Measurements from ENCODE around the gene PLEKHG3. TPM values are rescaled to one million over a fixed set of nuclear protein-coding genes. Genes with fewer than 3 reads are reported as not detected.
A peak's percentile ranks its signal among the peaks of the same experiment; 100 is the strongest.

The PLEKHG3 gene
- total and polyA plus RNA-seq, 2 of the 4 experiments (the other 2 are of a cell fraction) = 8.2 to 8.4 TPM

DNA sequence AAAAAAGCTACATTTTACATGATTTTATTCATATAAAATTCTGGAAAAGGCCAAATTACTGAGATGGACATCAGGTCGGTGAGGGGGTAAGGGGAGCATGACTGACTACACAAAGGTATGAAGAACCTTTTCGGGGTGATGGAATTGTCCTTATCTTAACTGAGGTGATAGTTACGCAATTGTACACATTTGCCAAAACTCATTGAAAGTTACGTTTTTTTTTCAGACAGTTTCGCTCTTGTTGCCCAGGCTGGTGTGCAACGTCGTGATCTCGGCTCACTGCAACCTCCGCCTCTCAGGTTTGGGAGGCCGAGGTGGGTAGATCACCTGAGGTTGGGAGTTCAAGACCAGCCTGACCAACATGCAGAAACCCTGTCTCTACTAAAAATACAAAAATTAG is 29.4 kb upstream of the PLEKHG3 start:
- Histone ChIP-seq H2AK9ac (replicated peaks; ENCODE audit: low read depth, low read length, poor library complexity) (no peak overlapping the region), H4K8ac (ENCODE audit: low read depth in 2 of 2, low read length in 2 of 2) (no peak overlapping the region), H3K4me2 (ENCODE audit: low read depth, low read length) (no peak overlapping the region), H2AFZ (replicated peaks; ENCODE audit: low read length, poor library complexity) (no peak overlapping the region), H3K18ac (ENCODE audit: low read depth, low read length) (no peak overlapping the region), H2BK20ac (ENCODE audit: low read depth, low read length) (no peak overlapping the region), H4K20me1 (ENCODE audit: insufficient read depth, low read length) (no peaks in the 10 kb centered on the region), H3K56ac (ENCODE audit: extremely low read depth, insufficient read depth, low read length) (no peak overlapping the region), H3K27ac (ENCODE audit: insufficient read depth, low read length) (no peak overlapping the region), H3K14ac (replicated peaks; ENCODE audit: low read depth, low read length) (no peak overlapping the region), H3K9ac (ENCODE audit: low read depth, low read length) (no peak overlapping the region), H3K9me3 (ENCODE audit: control insufficient read depth, insufficient read depth, low read length) (no peaks in the 10 kb centered on the region), H3K27me3 (ENCODE audit: control insufficient read depth, insufficient read depth, low read length) (peaks cover 19% of the 10 kb centered on the region), H3K9me1 (ENCODE audit: insufficient read depth, low read length) (peaks cover 3% of the 10 kb centered on the region; the same call in 1 of the 2 replicates), H2BK5ac (ENCODE audit: low read depth, low read length, poor library complexity, severe bottlenecking) (no peak overlapping the region), H4K91ac (ENCODE audit: insufficient read depth, low read depth, low read length) (no peak overlapping the region), H2AK5ac (ENCODE audit: low read depth, low read length) (no peak overlapping the region), H3K79me1 (ENCODE audit: low read depth in 1 of 2, low read length in 2 of 2) (no peaks in the 10 kb centered on the region), H4K5ac (ENCODE audit: low read depth, low read length) (no peak overlapping the region), H3K4me3 (ENCODE audit: insufficient read depth, low read depth, low read length) (no peak overlapping the region), H3K4ac (ENCODE audit: low read depth, low read length) (no peak overlapping the region), H3K23ac (ENCODE audit: low read depth, low read length) (no peak overlapping the region), H3K36me3 (ENCODE audit: control insufficient read depth, insufficient read depth, low read length) (no peaks in the 10 kb centered on the region), H2BK15ac (ENCODE audit: low read depth, low read length) (no peak overlapping the region), H3K4me1 (ENCODE audit: control insufficient read depth, insufficient read depth, low read length) (no peaks in the 10 kb centered on the region), H2BK120ac (ENCODE audit: low read depth, low read length) (no peak overlapping the region)
- TF ChIP-seq CEBPB (IDR thresholded peaks at IDR 0.05; ENCODE audit: low read depth, low read length) (peak; percentile 49), MAZ (IDR thresholded peaks at IDR 0.05; ENCODE audit: borderline replicate concordance, low read depth, low read length) (no peak), RCOR1 (IDR thresholded peaks at IDR 0.05; ENCODE audit: insufficient replicate concordance, low read length) (no peak), SMC3 (IDR thresholded peaks at IDR 0.05; ENCODE audit: low read depth, low read length) (no peak), NFE2L2 (IDR thresholded peaks at IDR 0.05; ENCODE audit: low read depth, low read length) (no peak), CHD1 (IDR thresholded peaks at IDR 0.05; ENCODE audit: low read depth, low read length) (no peak)
- TF ChIP-seq, protein P1, sequence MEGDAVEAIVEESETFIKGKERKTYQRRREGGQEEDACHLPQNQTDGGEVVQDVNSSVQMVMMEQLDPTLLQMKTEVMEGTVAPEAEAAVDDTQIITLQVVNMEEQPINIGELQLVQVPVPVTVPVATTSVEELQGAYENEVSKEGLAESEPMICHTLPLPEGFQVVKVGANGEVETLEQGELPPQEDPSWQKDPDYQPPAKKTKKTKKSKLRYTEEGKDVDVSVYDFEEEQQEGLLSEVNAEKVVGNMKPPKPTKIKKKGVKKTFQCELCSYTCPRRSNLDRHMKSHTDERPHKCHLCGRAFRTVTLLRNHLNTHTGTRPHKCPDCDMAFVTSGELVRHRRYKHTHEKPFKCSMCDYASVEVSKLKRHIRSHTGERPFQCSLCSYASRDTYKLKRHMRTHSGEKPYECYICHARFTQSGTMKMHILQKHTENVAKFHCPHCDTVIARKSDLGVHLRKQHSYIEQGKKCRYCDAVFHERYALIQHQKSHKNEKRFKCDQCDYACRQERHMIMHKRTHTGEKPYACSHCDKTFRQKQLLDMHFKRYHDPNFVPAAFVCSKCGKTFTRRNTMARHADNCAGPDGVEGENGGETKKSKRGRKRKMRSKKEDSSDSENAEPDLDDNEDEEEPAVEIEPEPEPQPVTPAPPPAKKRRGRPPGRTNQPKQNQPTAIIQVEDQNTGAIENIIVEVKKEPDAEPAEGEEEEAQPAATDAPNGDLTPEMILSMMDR (conservative IDR thresholded peaks at IDR 0.05; ENCODE audit: low read depth, low read length) = no peak
- dilution Hi-C loops (cut with HindIII; ENCODE audit: low sequenced_read_pairs, unreplicated experiment) = no loop called here
- no TSS peak for BruUV-seq (replicated peaks)
- 85% methylated on average over 4 of the region's 10 CpGs; no CpG with 5 or more reads in 1 of the 2 experiments for WGBS, 2 experiments (ENCODE audit: extremely low coverage in 2 of 2, insufficient read length in 1 of 2)
- DNase-seq (no peak), ATAC-seq (ENCODE audit: low read depth) (no peak)
- intact Hi-C loops (cut with micrococcal nuclease) = loop anchor here (5.0 kb wide), 1 partner anchor 217 kb away; no protein-coding TSS in a partner anchor
- POLR2A ChIA-PET (ENCODE audit: unreplicated experiment) = no interaction called here
- CTCF ChIA-PET = interaction anchor here (3.4 kb wide), 1 partner anchor 90 kb away, joined by 9 read pairs; no protein-coding TSS in a partner anchor
- in situ Hi-C loops (cut with MboI; ENCODE audit: low sequenced_read_pairs) = loop anchor here (5.0 kb wide), 2 partner anchors 87 to 222 kb away; no protein-coding TSS in a partner anchor
